Neural crest cell (in vitro differentiated cells): Measurements from ENCODE around the gene NAV2. TPM values are rescaled to one million over a fixed set of nuclear protein-coding genes. Genes with fewer than 3 reads are reported as not detected.

ENCODE experiments used
- DNase-seq: peaks from one replicate; pipeline ENCODE4 v3.0.0; 2021; ENCODE audit warnings: low read depth, mixed read lengths, low spot score
- H3K27ac Mint-ChIP-seq: one replicate; pipeline ENCODE4 v1.8.0; 2021; ENCODE audit warnings: mild to moderate bottlenecking, mixed read lengths; ENCODE audit not compliant: unreplicated experiment
- H3K27me3 Mint-ChIP-seq: 2 replicates; pipeline ENCODE4 v1.8.0; 2021; ENCODE audit warnings: low read depth, mild to moderate bottlenecking, mixed read lengths
- H3K36me3 Mint-ChIP-seq: 2 replicates; pipeline ENCODE4 v1.8.0; 2021; ENCODE audit warnings: low read depth, mild to moderate bottlenecking, mixed read lengths
- H3K4me1 Mint-ChIP-seq: 2 replicates; pipeline ENCODE4 v1.8.0; 2021; ENCODE audit warnings: mixed read lengths
- H3K4me3 Mint-ChIP-seq: one replicate; pipeline ENCODE4 v1.8.0; 2021; ENCODE audit warnings: mild to moderate bottlenecking, mixed read lengths
- H3K9me3 Mint-ChIP-seq: 2 replicates; pipeline ENCODE4 v1.8.0; 2021; ENCODE audit warnings: mixed read lengths
- total RNA-seq: library from RNA; stranded (reverse); gene quantifications from 2 replicates; pipeline ENCODE4 v1.2.1, GENCODE V29; 2021
- TF ChIP-seq, protein P1 (sequence below): fragments of 200-600 bp; sonication (generic); conservative IDR thresholded peaks from 2 replicates; pipeline ENCODE4 v1.5.0; 2021; ENCODE audit warnings: antibody characterized with exemption, mild to moderate bottlenecking

Gene NAV2
- total RNA-seq, 1 donor from 2014 or later: 14.1 TPM

DNA sequence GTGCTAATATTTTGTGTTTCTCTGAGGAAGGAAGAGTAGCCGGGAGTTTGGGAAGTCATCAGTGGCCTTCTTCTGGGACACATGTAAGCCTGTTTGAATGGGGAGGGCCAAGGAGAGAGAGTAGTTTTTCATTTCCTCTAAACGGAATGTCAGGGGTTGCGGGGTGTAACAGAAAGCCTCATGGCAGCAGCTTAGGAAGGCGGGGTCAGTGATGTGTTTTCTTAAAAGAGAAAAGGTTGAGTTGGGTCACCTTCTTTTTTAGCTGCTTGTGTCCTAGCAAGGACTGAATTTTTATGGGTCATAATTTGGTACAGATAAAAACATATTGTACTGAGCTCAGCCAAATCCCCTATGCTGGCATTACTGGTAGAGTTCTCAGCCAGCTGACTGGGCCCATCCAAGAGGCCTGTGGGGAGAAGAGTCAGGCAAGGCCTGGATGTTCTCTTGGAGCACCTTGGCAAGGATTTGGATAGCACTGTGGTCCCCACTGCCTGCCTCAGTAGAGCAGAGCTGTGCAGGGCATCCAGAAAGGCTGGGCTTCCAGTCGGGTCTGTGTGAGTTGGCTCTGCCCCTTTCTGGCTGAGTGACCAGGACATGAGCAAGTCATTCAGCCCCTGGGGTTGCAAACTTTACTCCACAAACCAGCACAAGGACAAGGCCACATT is 29.4 kb upstream of the NAV2 start:
- H3K4me1 Mint-ChIP-seq: peaks cover 26% of the 10 kb centered on the region
- DNase-seq: no peak
- TF ChIP-seq, protein P1, sequence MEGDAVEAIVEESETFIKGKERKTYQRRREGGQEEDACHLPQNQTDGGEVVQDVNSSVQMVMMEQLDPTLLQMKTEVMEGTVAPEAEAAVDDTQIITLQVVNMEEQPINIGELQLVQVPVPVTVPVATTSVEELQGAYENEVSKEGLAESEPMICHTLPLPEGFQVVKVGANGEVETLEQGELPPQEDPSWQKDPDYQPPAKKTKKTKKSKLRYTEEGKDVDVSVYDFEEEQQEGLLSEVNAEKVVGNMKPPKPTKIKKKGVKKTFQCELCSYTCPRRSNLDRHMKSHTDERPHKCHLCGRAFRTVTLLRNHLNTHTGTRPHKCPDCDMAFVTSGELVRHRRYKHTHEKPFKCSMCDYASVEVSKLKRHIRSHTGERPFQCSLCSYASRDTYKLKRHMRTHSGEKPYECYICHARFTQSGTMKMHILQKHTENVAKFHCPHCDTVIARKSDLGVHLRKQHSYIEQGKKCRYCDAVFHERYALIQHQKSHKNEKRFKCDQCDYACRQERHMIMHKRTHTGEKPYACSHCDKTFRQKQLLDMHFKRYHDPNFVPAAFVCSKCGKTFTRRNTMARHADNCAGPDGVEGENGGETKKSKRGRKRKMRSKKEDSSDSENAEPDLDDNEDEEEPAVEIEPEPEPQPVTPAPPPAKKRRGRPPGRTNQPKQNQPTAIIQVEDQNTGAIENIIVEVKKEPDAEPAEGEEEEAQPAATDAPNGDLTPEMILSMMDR: no peak
- no peak overlapping the region for H3K4me3 Mint-ChIP-seq
- peaks cover 4% of the 10 kb centered on the region for H3K27me3 Mint-ChIP-seq
- H3K36me3 Mint-ChIP-seq: no peaks in the 10 kb centered on the region
- H3K27ac Mint-ChIP-seq: no peak overlapping the region
- no peaks in the 10 kb centered on the region for H3K9me3 Mint-ChIP-seq

GRCh38 chr11:19683862-19684491 is 28.7 kb upstream of the NAV2 start:
- TF ChIP-seq, protein P1: no peak
- no peaks in the 10 kb centered on the region for H3K9me3 Mint-ChIP-seq
- no peaks in the 10 kb centered on the region for H3K36me3 Mint-ChIP-seq
- H3K27me3 Mint-ChIP-seq: peaks cover 4% of the 10 kb centered on the region
- no peak overlapping the region for H3K27ac Mint-ChIP-seq
- no peak overlapping the region for H3K4me3 Mint-ChIP-seq
- peaks cover 21% of the 10 kb centered on the region for H3K4me1 Mint-ChIP-seq
- no peak for DNase-seq

GRCh38 chr11:19686234-19686633 is 26.4 kb upstream of the NAV2 start:
- Mint-ChIP-seq H3K4me1 (peaks cover 5% of the 10 kb centered on the region), H3K4me3 (no peak overlapping the region), H3K27me3 (no peaks in the 10 kb centered on the region), H3K36me3 (no peaks in the 10 kb centered on the region), H3K27ac (no peak overlapping the region), H3K9me3 (no peaks in the 10 kb centered on the region)
- TF ChIP-seq, protein P1: no peak
- no peak for DNase-seq

GRCh38 chr11:19687392-19687791 is 25.2 kb upstream of the NAV2 start:
- H3K4me1 Mint-ChIP-seq: peaks cover 5% of the 10 kb centered on the region
- no peak for DNase-seq
- H3K36me3 Mint-ChIP-seq: no peaks in the 10 kb centered on the region
- H3K4me3 Mint-ChIP-seq: no peak overlapping the region
- no peak overlapping the region for H3K27ac Mint-ChIP-seq
- TF ChIP-seq, protein P1: no peak
- H3K9me3 Mint-ChIP-seq: no peaks in the 10 kb centered on the region
- H3K27me3 Mint-ChIP-seq: no peaks in the 10 kb centered on the region

- no peak for DNase-seq
- Mint-ChIP-seq H3K4me1 (peaks cover 6% of the 10 kb centered on the region), H3K4me3 (no peak overlapping the region), H3K27ac (no peak overlapping the region), H3K36me3 (no peaks in the 10 kb centered on the region), H3K27me3 (no peaks in the 10 kb centered on the region), H3K9me3 (no peaks in the 10 kb centered on the region)
- TF ChIP-seq, protein P1: no peak
Measured at GRCh38 chr11:19689281-19690000, 23.2 kb upstream of the NAV2 start.
